ENCODE results near the gene LDLRAD3. TPM values are rescaled to one million over a fixed set of nuclear protein-coding genes. Genes with fewer than 3 reads are reported as not detected.

The LDLRAD3 gene
- total RNA-seq, 2 donors from 2014 or later, result 19.2 to 30.6 TPM

DNA sequence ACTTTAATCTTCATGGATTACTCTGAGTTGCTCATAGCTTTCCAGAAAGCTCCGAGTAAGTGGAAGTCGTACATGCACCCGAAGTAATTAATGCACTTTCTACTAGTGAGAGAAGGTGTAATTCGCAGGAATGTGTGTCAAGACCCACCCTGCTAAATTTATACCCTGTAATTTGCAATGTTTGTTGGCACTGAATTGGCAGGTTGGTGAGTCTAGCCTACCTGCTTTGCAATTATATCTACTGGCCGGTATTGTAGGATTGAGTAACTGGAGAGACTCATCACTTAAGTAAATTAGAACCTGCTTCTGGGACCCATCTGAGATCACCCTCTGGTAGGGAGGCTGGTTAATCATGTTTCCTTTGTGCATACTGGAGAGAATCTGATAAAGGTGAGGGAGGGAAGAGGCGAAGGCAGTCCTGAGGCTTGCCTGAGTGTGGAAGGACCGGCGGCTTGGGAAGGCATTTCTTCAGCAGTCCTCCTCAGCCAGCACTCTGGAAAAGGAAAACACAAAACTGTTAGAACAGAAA is 63.3 kb downstream of the LDLRAD3 start:
- WGBS, 2 experiments (ENCODE audit: insufficient coverage in 1 of 2, insufficient read length in 1 of 2), result 90 to 93% methylated on average over 7 to 8 of the region's 8 CpGs
- Histone ChIP-seq H3K9ac (ENCODE audit: extremely low read depth, low read length, poor library complexity, severe bottlenecking) (no peak overlapping the region), H3K27me3 (ENCODE audit: control insufficient read depth, insufficient read depth, low read length, poor library complexity, severe bottlenecking) (no peaks in the 10 kb centered on the region), H3K4me3 (ENCODE audit: low read length) (no peak overlapping the region), H3K9me3 (ENCODE audit: control insufficient read depth, low read length) (peaks cover 22% of the 10 kb centered on the region), H3K36me3 (ENCODE audit: control insufficient read depth, insufficient read depth, low read length) (no peaks in the 10 kb centered on the region), H3K27ac (ENCODE audit: low read depth, low read length) (no peak overlapping the region), H3K4me1 (ENCODE audit: control insufficient read depth, insufficient read depth, low read length) (peaks cover 4% of the 10 kb centered on the region)
- no peak overlapping the region for H3K4me3 Mint-ChIP-seq
- no peak for DNase-seq
- H3K9me3 Mint-ChIP-seq, result peaks cover 26% of the 10 kb centered on the region
- H3K4me1 Mint-ChIP-seq, result peaks cover 19% of the 10 kb centered on the region
- TF ChIP-seq, protein P1, sequence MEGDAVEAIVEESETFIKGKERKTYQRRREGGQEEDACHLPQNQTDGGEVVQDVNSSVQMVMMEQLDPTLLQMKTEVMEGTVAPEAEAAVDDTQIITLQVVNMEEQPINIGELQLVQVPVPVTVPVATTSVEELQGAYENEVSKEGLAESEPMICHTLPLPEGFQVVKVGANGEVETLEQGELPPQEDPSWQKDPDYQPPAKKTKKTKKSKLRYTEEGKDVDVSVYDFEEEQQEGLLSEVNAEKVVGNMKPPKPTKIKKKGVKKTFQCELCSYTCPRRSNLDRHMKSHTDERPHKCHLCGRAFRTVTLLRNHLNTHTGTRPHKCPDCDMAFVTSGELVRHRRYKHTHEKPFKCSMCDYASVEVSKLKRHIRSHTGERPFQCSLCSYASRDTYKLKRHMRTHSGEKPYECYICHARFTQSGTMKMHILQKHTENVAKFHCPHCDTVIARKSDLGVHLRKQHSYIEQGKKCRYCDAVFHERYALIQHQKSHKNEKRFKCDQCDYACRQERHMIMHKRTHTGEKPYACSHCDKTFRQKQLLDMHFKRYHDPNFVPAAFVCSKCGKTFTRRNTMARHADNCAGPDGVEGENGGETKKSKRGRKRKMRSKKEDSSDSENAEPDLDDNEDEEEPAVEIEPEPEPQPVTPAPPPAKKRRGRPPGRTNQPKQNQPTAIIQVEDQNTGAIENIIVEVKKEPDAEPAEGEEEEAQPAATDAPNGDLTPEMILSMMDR (conservative IDR thresholded peaks at IDR 0.05), result no peak
- peaks cover 24% of the 10 kb centered on the region for H3K36me3 Mint-ChIP-seq (ENCODE audit: low read depth)
- no peaks in the 10 kb centered on the region for H3K27me3 Mint-ChIP-seq (ENCODE audit: insufficient read depth)
- no peak overlapping the region for H3K27ac Mint-ChIP-seq

DNA sequence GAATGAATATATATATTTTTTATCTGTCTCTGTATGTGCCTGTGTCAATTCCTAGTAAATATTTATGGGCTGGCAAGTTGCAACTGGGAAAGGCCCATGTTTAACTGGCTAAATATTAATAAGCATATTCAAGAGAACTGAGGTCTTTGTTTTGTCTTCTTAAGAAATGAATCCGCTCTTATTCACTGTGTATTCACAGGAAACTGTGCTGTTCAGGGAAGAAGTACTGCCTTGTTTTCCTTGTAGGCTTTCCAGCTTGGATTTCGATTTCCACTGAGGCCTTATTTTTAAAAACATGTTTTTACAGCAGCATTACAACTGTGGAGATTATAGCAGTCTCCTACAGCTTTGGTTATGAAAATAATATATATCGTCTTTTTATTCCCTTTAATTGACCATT is 64.7 kb downstream of the LDLRAD3 start:
- no peak overlapping the region for H3K4me3 ChIP-seq (ENCODE audit: low read length)
- no peaks in the 10 kb centered on the region for H3K27me3 ChIP-seq (ENCODE audit: control insufficient read depth, insufficient read depth, low read length, poor library complexity, severe bottlenecking)
- H3K9ac ChIP-seq (ENCODE audit: extremely low read depth, low read length, poor library complexity, severe bottlenecking), result no peak overlapping the region
- Mint-ChIP-seq H3K4me3 (no peak overlapping the region), H3K27ac (no peak overlapping the region), H3K36me3 (ENCODE audit: low read depth) (peaks cover 20% of the 10 kb centered on the region), H3K9me3 (peaks cover 22% of the 10 kb centered on the region), H3K27me3 (ENCODE audit: insufficient read depth) (no peaks in the 10 kb centered on the region), H3K4me1 (peaks cover 19% of the 10 kb centered on the region)
- TF ChIP-seq, protein P1 (conservative IDR thresholded peaks at IDR 0.05), result no peak
- 92 to 93% methylated on average over 3 of the region's 3 CpGs for WGBS, 2 experiments (ENCODE audit: insufficient coverage in 1 of 2, insufficient read length in 1 of 2)
- no peaks in the 10 kb centered on the region for H3K36me3 ChIP-seq (ENCODE audit: control insufficient read depth, insufficient read depth, low read length)
- peaks cover 4% of the 10 kb centered on the region for H3K4me1 ChIP-seq (ENCODE audit: control insufficient read depth, insufficient read depth, low read length)
- no peak overlapping the region for H3K27ac ChIP-seq (ENCODE audit: low read depth, low read length)
- no peak for DNase-seq
- peaks cover 16% of the 10 kb centered on the region for H3K9me3 ChIP-seq (ENCODE audit: control insufficient read depth, low read length)

DNA sequence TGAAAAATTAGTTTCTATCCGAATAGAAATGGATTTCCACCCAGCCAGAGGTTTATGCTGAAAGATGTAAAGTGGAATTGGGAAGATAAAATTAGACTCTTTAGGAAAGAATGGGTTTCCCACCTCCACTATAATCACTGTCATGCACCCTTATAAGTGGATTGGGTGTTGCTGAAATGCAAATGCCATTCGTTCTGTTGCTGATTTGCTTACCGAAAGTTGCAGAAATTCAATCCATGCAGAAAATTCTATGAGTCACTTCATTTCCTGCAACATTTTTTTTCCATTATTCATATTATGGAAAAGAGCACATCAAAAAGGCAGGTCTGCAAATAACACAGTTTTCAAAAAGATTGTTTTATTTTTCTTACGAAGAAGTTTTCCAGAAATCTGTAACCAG is 65.6 kb downstream of the LDLRAD3 start:
- H3K9me3 Mint-ChIP-seq, result peaks cover 13% of the 10 kb centered on the region
- WGBS, 2 experiments (ENCODE audit: insufficient coverage in 1 of 2, insufficient read length in 1 of 2), result 76 to 86% methylated on average over 3 of the region's 4 CpGs
- Histone ChIP-seq H3K27ac (ENCODE audit: low read depth, low read length) (no peak overlapping the region), H3K27me3 (ENCODE audit: control insufficient read depth, insufficient read depth, low read length, poor library complexity, severe bottlenecking) (no peaks in the 10 kb centered on the region), H3K9me3 (ENCODE audit: control insufficient read depth, low read length) (peaks cover 7% of the 10 kb centered on the region), H3K4me1 (ENCODE audit: control insufficient read depth, insufficient read depth, low read length) (peaks cover 4% of the 10 kb centered on the region), H3K9ac (ENCODE audit: extremely low read depth, low read length, poor library complexity, severe bottlenecking) (no peak overlapping the region), H3K36me3 (ENCODE audit: control insufficient read depth, insufficient read depth, low read length) (no peaks in the 10 kb centered on the region), H3K4me3 (ENCODE audit: low read length) (no peak overlapping the region)
- DNase-seq, result no peak
- peaks cover 19% of the 10 kb centered on the region for H3K4me1 Mint-ChIP-seq
- H3K4me3 Mint-ChIP-seq, result no peak overlapping the region
- no peaks in the 10 kb centered on the region for H3K27me3 Mint-ChIP-seq (ENCODE audit: insufficient read depth)
- H3K27ac Mint-ChIP-seq, result no peak overlapping the region
- TF ChIP-seq, protein P1 (conservative IDR thresholded peaks at IDR 0.05), result no peak
- H3K36me3 Mint-ChIP-seq (ENCODE audit: low read depth), result peaks cover 11% of the 10 kb centered on the region
